Stimulated activated naive CD4-positive, alpha-beta T cell treated with Interleukin-2 at 50 U/mL for 16 hours (primary cell): ENCODE measurements around the gene LMNB1.

Source experiments
- DNase-seq: peaks from one replicate; lab custom pipeline; 2025; lab: John Stamatoyannopoulos, UW

LMNB1 gene

GRCh38 chr5:126855266-126855665 lies 78.3 kb downstream of the LMNB1 start:
- no peak for DNase-seq

- DNase-seq, result no peak
Measured at GRCh38 chr5:126857472-126858410, 80.8 kb downstream of the LMNB1 start.

GRCh38 chr5:126858441-126858840 lies 81.5 kb downstream of the LMNB1 start:
- no peak for DNase-seq

GRCh38 chr5:126863402-126863801 lies 86.5 kb downstream of the LMNB1 start:
- no peak for DNase-seq

GRCh38 chr5:126864042-126864688 lies 87.2 kb downstream of the LMNB1 start:
- no peak for DNase-seq

- DNase-seq, result no peak
Measured at GRCh38 chr5:126865299-126865698, 88.4 kb downstream of the LMNB1 start.

- no peak for DNase-seq
Measured at GRCh38 chr5:126866851-126867636, 90.1 kb downstream of the LMNB1 start.

GRCh38 chr5:126868338-126869004 lies 91.5 kb downstream of the LMNB1 start:
- no peak for DNase-seq

- DNase-seq, result peak; percentile 6
Measured at GRCh38 chr5:126869005-126869451, 92.1 kb downstream of the LMNB1 start.

GRCh38 chr5:126871441-126871840 lies 94.5 kb downstream of the LMNB1 start:
- DNase-seq, result no peak

- DNase-seq, result no peak
Measured at GRCh38 chr5:126872561-126873354, 95.8 kb downstream of the LMNB1 start.

- no peak for DNase-seq
Measured at GRCh38 chr5:126875303-126875785, 98.4 kb downstream of the LMNB1 start.

- no peak for DNase-seq
Measured at GRCh38 chr5:126877602-126878001, 100.7 kb downstream of the LMNB1 start.

- DNase-seq, result no peak
Measured at GRCh38 chr5:126878085-126878484, 101.1 kb downstream of the LMNB1 start.

GRCh38 chr5:126878634-126879033 lies 101.7 kb downstream of the LMNB1 start:
- DNase-seq, result no peak

- DNase-seq, result no peak
Measured at GRCh38 chr5:126881821-126882600, 105.1 kb downstream of the LMNB1 start.

- DNase-seq, result no peak
Measured at GRCh38 chr5:126883564-126884245, 106.8 kb downstream of the LMNB1 start.

- no peak for DNase-seq
Measured at GRCh38 chr5:126884269-126884819, 107.4 kb downstream of the LMNB1 start.
